OCI-LY3 (cell line): ENCODE results near the gene PIRT.

ENCODE experiments used
- EZH2phosphoT487 ChIP-seq: fragments of 200-600 bp; shearing (Covaris generic); IDR thresholded peaks from 2 replicates; pipeline ENCODE4 v1.6.1; 2018; ENCODE audit warnings: antibody characterized with exemption, mixed run types, low read depth
- TF ChIP-seq, protein P1 (sequence below): fragments of 200-600, 300-600 bp; sonication (generic); IDR thresholded peaks from 2 replicates; pipeline ENCODE4 v1.5.1; 2014; ENCODE audit warnings: antibody characterized with exemption, low read length, low read depth

DNA sequence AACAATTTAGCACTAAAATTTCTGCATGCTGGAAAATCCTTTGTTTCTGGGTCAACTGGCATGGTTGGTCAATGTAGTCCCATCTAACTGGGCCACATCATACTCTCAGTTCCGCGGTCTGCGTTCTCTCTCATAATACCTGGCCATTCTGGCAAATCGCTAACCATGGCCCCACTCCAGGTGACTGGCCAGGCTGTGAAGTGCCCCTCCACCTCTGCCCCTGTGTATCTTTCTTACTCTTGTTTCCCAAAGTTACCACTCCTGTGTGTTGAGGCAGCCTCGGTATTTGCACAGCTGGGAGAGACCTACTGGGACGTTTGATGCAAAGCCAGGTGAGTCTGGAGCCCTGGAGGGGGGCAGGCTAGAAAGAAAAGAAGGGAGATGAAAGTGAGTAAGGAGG, 32.0 kb downstream of the PIRT start:
- TF ChIP-seq, protein P1, sequence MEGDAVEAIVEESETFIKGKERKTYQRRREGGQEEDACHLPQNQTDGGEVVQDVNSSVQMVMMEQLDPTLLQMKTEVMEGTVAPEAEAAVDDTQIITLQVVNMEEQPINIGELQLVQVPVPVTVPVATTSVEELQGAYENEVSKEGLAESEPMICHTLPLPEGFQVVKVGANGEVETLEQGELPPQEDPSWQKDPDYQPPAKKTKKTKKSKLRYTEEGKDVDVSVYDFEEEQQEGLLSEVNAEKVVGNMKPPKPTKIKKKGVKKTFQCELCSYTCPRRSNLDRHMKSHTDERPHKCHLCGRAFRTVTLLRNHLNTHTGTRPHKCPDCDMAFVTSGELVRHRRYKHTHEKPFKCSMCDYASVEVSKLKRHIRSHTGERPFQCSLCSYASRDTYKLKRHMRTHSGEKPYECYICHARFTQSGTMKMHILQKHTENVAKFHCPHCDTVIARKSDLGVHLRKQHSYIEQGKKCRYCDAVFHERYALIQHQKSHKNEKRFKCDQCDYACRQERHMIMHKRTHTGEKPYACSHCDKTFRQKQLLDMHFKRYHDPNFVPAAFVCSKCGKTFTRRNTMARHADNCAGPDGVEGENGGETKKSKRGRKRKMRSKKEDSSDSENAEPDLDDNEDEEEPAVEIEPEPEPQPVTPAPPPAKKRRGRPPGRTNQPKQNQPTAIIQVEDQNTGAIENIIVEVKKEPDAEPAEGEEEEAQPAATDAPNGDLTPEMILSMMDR: no peak
- no peak for TF ChIP-seq EZH2phosphoT487
